Inflammatory macrophage treated with lipopolysaccharide for 4 hours (primary cell): ENCODE results near the gene ACTG2.

Experiments
- DNase-seq: peaks from one replicate; pipeline ENCODE4 v3.0.0-alpha.2; 2020

The ACTG2 gene

DNA sequence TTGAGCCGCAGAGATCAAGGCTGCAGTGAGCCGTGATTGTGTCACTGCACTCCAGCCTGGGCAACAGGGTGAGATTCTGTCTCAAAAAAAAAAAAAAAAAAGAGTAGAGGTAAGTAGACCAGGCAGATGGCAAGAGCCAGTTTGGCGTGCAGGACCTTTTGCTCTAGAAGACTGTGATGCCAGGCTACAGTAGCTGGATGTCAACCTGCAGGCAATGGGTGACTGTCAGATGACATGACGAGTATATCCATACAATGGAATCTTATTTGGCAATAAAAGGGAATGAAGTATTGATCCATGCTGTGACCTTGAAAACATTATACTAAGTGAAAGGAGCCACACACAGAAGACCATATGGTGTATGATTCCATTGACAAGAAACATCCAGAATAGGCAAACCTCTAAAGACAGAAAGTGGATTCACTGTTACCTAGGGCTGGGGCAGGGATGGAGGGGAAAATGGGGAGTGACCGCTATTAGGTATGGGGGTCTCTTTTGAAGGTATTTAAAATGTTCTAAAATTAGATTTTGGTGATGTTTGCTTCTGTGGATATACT, 22.7 kb downstream of the ACTG2 start:
- DNase-seq = no peak

- no peak for DNase-seq
Measured at GRCh38 chr2:73916666-73917065, 23.9 kb downstream of the ACTG2 start.

GRCh38 chr2:73917296-73917695, 24.5 kb downstream of the ACTG2 start:
- DNase-seq = no peak

DNA sequence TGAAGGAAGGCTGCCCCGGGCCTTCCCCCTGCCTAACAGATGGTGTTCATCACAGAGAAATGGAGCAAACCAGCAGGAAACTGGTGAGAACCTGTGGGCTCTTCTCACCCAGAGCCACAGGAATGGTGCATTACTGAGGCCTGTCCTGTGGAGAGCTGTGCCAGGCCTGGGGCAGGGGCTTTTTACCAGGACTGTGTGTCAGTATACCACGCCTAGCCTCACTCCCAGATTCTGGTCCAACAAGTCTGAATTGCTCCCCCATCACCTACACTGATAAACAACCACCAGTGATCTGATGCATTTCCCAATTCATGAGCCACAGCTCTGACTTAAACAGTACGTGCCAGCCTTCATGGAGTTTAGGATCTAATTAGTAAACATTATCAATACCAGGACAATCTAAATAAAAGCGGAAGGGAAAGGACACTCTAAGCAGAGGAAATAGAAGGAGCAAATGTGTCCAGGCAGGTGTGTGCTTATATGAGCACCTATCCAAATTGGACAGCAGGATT, 24.9 kb downstream of the ACTG2 start:
- DNase-seq = no peak

GRCh38 chr2:73918856-73919255, 26.0 kb downstream of the ACTG2 start:
- no peak for DNase-seq

DNA sequence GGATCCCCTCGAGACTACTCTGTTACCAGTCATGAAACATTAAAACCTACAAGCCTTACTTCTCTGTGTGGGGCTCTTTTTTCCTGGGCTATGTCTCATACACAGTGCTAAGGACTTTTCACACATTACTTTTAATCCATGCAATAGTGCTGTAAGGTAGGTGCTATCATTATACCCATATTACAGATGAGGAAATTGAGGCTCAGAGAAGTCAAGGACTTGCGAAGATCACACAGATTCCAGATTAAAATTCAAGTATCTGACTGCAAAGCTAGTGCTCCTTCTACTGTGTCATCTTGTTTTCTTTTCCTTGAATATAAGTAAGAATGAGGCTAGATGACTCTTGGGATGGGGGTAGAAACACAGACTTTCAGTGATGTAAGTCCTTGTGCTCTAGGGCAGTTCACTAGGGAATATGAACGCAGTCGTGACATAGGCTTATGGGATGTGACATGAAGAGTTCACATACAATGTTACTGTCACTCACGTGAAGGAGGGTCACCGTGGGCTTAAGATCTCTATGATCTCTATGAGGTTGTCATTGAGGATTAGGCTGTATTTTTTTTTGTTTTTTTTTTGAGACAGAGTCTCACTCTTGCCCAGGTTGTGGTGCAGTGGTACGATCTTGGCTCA, 26.9 kb downstream of the ACTG2 start:
- no peak for DNase-seq

- DNase-seq = peak; percentile 43
Measured at GRCh38 chr2:73920577-73921545, 28.1 kb downstream of the ACTG2 start.

DNA sequence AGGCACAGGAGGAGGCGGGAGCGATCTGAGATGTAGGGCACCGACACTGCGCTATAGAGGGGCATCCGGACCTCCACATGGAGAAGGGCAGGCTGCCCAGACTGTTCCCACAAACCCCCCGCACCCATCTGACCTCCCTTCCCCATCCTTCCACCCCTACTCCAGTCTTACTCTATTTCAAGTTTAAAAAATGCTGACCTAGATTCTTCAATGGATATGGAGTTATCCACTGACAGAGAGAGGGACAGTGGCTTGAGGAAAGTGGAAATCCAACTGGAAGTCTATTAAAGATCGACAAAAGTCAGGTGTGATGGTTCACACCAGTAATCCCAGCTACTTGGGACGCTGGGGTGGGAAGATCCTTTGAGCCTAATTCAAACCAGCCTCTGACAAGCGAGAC, 28.8 kb downstream of the ACTG2 start:
- DNase-seq = no peak

DNA sequence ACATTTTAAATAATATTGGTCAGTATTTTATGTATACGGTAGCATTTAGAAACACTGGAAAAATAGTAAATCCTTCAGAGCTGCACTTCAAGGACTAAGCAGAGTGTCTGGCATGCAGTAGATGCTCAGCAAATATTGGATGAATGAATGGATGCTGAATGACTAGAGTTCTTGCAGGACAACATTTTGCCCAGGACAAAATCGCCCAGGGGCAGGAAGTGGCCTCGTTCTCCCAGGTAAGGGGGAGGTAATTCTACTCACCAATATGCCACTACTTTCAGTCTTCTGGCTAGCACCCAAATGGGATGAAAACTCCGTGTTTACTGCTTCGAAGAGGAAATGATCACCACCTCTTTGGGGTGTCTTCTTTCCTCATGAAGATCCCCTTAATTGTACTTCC, 29.9 kb downstream of the ACTG2 start:
- no peak for DNase-seq

DNA sequence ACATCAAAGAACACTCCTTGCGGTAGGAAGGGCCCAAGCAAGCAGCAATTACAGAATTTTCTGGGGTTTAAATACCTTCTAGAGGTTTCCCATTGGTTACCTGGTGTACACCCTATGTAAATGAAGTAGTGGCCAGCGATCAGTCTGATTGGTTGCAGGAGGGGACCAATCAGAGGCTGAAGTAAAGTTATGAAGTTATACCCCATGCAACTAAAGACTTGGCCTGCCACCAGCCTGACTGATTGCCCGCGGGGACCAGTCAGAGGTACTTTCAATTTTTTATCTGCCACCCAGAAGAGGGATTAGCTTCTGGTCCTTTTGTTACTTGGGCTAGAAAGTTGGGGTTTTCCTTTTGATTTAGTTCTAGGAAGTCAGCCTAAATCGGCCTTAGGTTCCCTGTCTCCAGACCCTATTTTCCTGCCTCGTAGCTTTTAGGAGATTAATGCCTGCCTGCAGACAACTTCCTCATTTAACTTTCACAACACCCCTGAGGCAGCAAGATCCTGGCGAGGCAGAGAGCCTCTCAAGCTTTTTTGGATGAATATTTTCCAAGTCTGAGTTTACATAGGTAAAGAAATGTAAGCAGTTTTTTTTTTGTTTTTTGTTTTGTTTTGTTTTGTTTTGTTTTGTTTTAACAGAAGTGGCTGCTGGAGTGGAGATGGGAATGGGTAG, 32.4 kb downstream of the ACTG2 start:
- peak; percentile 26 for DNase-seq

GRCh38 chr2:73925853-73926492, 33.2 kb downstream of the ACTG2 start:
- no peak for DNase-seq

DNA sequence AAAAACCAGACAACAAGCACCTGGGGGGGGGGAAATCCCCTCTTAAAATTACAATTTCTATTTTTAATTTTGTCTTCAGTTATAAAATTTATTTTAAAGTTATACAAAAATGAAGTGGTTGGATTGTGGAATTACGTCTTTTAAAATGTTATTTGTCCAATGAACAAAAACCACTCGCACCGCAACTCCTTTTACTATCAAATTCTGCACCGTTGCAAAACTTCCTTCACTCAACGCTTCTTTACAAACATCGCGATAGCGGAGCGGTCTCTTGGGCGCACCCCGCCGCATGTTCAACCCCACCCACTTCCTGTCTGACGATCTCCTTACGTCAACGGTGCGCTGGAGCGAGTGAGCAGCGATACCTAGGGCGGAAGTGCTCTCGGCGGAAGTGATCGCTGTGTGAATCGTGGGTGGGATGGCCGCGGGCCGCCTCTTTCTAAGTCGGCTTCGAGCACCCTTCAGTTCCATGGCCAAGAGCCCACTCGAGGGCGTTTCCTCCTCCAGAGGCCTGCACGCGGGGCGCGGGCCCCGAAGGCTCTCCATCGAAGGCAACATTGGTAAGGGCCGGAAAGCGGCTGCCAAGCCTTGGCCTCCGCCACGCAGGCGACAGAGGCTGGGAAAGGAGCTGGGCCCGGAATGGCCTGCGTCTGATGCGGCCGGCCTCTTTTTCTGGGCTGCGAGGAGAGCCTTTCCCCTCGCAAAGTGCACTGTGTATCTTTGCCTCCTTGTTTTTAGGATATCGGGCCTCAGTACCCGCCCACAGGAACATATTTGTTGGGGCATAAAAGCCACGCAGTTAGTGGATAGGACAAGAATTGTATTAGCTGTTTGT, 33.9 kb downstream of the ACTG2 start, which contains the start of gene DGUOK:
DGUOK (plus strand) TSS at position 388 of the 835 bp plus-strand sequence; CDS start at position 419, 31 bp downstream.
- DNase-seq = peak; percentile 100

DNA sequence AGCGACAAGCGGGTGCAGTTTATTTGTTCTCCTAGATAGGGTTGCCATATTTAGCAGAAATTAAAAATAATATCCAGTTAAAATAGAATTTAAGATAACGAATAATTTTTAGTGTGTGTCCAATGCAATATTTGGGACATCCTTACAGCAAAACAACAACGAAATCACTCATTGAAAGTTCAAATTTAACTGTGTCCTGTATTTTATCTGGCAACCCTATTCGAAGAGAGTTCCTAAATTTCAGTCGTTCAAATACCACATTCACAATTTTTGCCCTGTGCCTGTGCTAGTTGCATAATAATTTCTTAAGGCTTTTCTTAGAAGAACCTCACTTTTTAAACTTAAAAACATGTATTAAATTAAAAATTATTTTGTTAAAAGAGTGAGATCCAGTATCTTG, 34.5 kb downstream of the ACTG2 start:
- DNase-seq = no peak

- no peak for DNase-seq
Measured at GRCh38 chr2:73928963-73929347, 36.1 kb downstream of the ACTG2 start.

DNA sequence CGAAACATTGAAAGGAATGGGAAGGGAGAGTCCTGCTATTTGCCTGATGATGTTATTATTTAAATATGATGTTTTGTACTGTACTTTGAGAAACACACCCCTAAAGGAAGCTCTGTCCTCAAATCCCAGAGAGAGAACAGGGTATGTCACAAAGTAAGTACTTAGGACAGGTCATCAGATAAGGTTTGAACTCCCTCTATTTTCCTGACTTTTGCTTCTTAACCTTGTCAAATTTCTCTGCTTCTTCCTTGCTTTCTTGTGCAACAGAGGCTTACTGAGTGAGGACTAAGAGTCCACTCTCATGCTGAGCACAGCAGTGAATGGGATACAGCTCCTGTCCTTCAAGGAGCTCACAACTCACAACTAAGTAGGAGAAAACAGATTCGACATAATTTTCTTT, 37.6 kb downstream of the ACTG2 start:
- no peak for DNase-seq

GRCh38 chr2:73931531-73932500, 39.0 kb downstream of the ACTG2 start:
- peak; percentile 76 for DNase-seq

DNA sequence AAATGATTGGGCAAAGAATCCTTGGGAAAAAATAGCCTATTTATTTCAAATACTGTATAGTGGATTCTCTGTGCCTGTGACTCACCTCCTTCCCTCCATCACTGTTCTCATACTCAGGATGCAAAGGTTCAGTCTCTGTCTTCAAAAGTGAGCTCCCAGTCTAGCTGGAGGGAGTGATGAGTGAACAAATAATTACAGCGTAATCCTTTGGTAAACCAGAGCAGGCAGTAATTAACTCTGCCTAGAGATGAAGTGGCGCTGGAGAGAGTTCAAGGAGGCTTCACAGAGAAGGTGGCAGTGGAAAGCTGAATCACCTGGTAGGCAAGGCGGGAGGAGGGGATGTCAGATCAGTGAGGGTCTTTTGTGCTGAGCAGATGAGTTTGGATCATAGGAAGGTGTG, 40.4 kb downstream of the ACTG2 start:
- DNase-seq = no peak

- no peak for DNase-seq
Measured at GRCh38 chr2:73935641-73936040, 42.8 kb downstream of the ACTG2 start.

- DNase-seq = peak; percentile 16
Measured at GRCh38 chr2:73937103-73937885, 44.5 kb downstream of the ACTG2 start.
